Loucy (cell line): ENCODE measurements around the gene ESYT2.

Experiments used
- CTCF ChIP-seq: fragments of 200-600 bp; sonication (generic); conservative IDR thresholded peaks from 2 replicates; pipeline ENCODE4 v1.5.1; 2014; ENCODE audit warnings: mild to moderate bottlenecking, antibody characterized with exemption, low read length
- EZH2phosphoT487 ChIP-seq: fragments of 200-600 bp; IDR thresholded peaks from 2 replicates; pipeline ENCODE4 v1.6.1; 2018; ENCODE audit warnings: antibody characterized with exemption, mild to moderate bottlenecking, moderate library complexity, borderline replicate concordance

- TF ChIP-seq CTCF, result no peak
- TF ChIP-seq EZH2phosphoT487, result no peak
These were observed 100.2 kb downstream of the ESYT2 start for GRCh38 chr7:158728911-158729645.
